CD14-positive monocyte (primary cell): ENCODE measurements around the gene TRABD2B. TPM values are rescaled to one million over a fixed set of nuclear protein-coding genes. Genes with fewer than 3 reads are reported as not detected.
A peak's percentile ranks its signal among the peaks of the same experiment; 100 is the strongest.

ENCODE experiments used
- DNase-seq, 3 donors: peaks; one replicate each; pipeline ENCODE4 v3.0.0-alpha.2; 2011 to 2022
- H2AFZ ChIP-seq: 2 replicates; pipeline ENCODE4 v1.6.0; 2012; ENCODE audit warnings: mild to moderate bottlenecking, low read depth, low read length, inconsistent platforms; ENCODE audit not compliant: insufficient read depth, poor library complexity, severe bottlenecking
- H3K27ac ChIP-seq, 2 donors: 1 replicate in 1 of 2; 2 replicates in 1 of 2; pipeline ENCODE4 v1.5.1; 2012 to 2013; ENCODE audit warnings: low read length in 2 of 2, control low read depth in 1 of 2, inconsistent platforms in 1 of 2, low read depth in 1 of 2, mild to moderate bottlenecking in 1 of 2
- H3K27me3 ChIP-seq, 2 donors: one replicate each; pipeline versions ENCODE4 v1.6.0 to v1.6.1; 2011 to 2013; ENCODE audit warnings: low read length in 2 of 2; ENCODE audit not compliant: control insufficient read depth in 2 of 2, insufficient read depth in 2 of 2
- H3K36me3 ChIP-seq, 2 donors: replicated peaks in 1 of 2; 1 replicate in 1 of 2; 2 replicates in 1 of 2; pipeline versions ENCODE4 v1.5.1 to v1.6.1; 2012 to 2013; ENCODE audit warnings: low read length in 2 of 2, control low read depth in 1 of 2, inconsistent platforms in 1 of 2, mild to moderate bottlenecking in 1 of 2; ENCODE audit not compliant: insufficient read depth in 2 of 2, control insufficient read depth in 1 of 2
- H3K4me1 ChIP-seq, 2 donors: 1 replicate in 1 of 2; 2 replicates in 1 of 2; pipeline versions ENCODE4 v1.5.1 to v1.6.1; 2012 to 2013; ENCODE audit warnings: low read length in 2 of 2, control low read depth in 1 of 2, inconsistent platforms in 1 of 2, mild to moderate bottlenecking in 1 of 2, moderate library complexity in 1 of 2; ENCODE audit not compliant: insufficient read depth in 2 of 2, control insufficient read depth in 1 of 2
- H3K4me2 ChIP-seq: replicated peaks from 2 replicates; pipeline ENCODE3; 2012; ENCODE audit warnings: low read length, moderate library complexity, mild to moderate bottlenecking; ENCODE audit not compliant: poor library complexity, severe bottlenecking; ENCODE audit errors: extremely low read depth
- H3K4me3 ChIP-seq, 3 experiments: fragments of 200-600 bp in 1 of 3; sonication (generic) in 1 of 3; replicated peaks in 1 of 3; 1 replicate in 2 of 3; 2 replicates in 1 of 3; pipeline ENCODE4 v1.5.1; 2011 to 2013; ENCODE audit warnings: low read length in 3 of 3, mild to moderate bottlenecking in 3 of 3, control low read depth in 2 of 3, low read depth in 2 of 3, inconsistent platforms in 1 of 3, moderate library complexity in 1 of 3
- H3K79me2 ChIP-seq: 2 replicates; pipeline ENCODE4 v1.6.0; 2012; ENCODE audit warnings: mild to moderate bottlenecking, control low read depth, inconsistent platforms, low read length, moderate library complexity; ENCODE audit not compliant: insufficient read depth
- H3K9ac ChIP-seq: 2 replicates; pipeline ENCODE4 v1.6.0; 2017; ENCODE audit warnings: low read length, mild to moderate bottlenecking; ENCODE audit not compliant: insufficient read depth, poor library complexity, severe bottlenecking
- H3K9me3 ChIP-seq, 2 donors: replicated peaks in 1 of 2; 1 replicate in 1 of 2; 2 replicates in 1 of 2; pipeline versions ENCODE4 v1.5.1 to v1.6.1; 2012 to 2013; ENCODE audit warnings: low read length in 2 of 2, control low read depth in 1 of 2; ENCODE audit not compliant: control insufficient read depth in 1 of 2, insufficient read depth in 1 of 2
- H4K20me1 ChIP-seq: 2 replicates; pipeline ENCODE4 v1.6.0; 2012; ENCODE audit warnings: mild to moderate bottlenecking, low read length, control low read depth, moderate library complexity; ENCODE audit not compliant: insufficient read depth
- H3K27ac Mint-ChIP-seq, 7 donors: one replicate each; pipeline ENCODE4 v1.8.0; 2020; ENCODE audit warnings: mild to moderate bottlenecking in 7 of 7, mixed read lengths in 7 of 7, moderate library complexity in 6 of 7, inconsistent platforms in 2 of 7
- H3K27me3 Mint-ChIP-seq, 3 donors: one replicate each; pipeline ENCODE4 v1.8.0; 2021 to 2022; ENCODE audit warnings: low read depth in 3 of 3, mild to moderate bottlenecking in 3 of 3, mixed read lengths in 3 of 3, moderate library complexity in 3 of 3, inconsistent platforms in 1 of 3
- H3K36me3 Mint-ChIP-seq, 2 donors: one replicate each; pipeline ENCODE4 v1.8.0; 2020; ENCODE audit warnings: mixed read lengths in 2 of 2, inconsistent platforms in 1 of 2, mild to moderate bottlenecking in 1 of 2
- H3K4me1 Mint-ChIP-seq: one replicate; pipeline ENCODE4 v1.8.0; 2020; ENCODE audit warnings: mild to moderate bottlenecking, mixed read lengths
- H3K4me3 Mint-ChIP-seq, 2 donors: one replicate each; pipeline ENCODE4 v1.8.0; 2020; ENCODE audit warnings: mild to moderate bottlenecking in 2 of 2, mixed read lengths in 2 of 2, moderate library complexity in 1 of 2
- H3K9me3 Mint-ChIP-seq, 7 donors: one replicate each; pipeline ENCODE4 v1.8.0; 2020 to 2022; ENCODE audit warnings: mixed read lengths in 7 of 7, mild to moderate bottlenecking in 6 of 7, moderate library complexity in 6 of 7, inconsistent platforms in 2 of 7
- WGBS: methylation state at CpG from one replicate; pipeline ENCODE4 v1.1.5; 2013; ENCODE audit warnings: missing lambda C conversion rate; ENCODE audit not compliant: insufficient coverage; 5-methylcytosine and 5-hydroxymethylcytosine counted together
- intact Hi-C, 2 donors: fragments of 100-400 bp; cut with micrococcal nuclease; formaldehyde crosslinking; loops; one replicate each; pipeline versions ENCODE4 v1.15.0 to v1.15.1; 2023
- polyA plus RNA-seq, 3 donors: library from polyadenylated mRNA; depleted of rRNA in 1 of 3; unstranded in 2 of 3; stranded (reverse) in 1 of 3; fragments of 300-500 nt in 2 of 3; fragments of >200 nt in 1 of 3; fragmentation: Illumina TruSeq in 2 of 3; gene quantifications; 1 replicate in 2 of 3; 2 replicates in 1 of 3; pipeline ENCODE4 v1.2.3, GENCODE V29; 2012 to 2021
- TF ChIP-seq, protein P1 (sequence below): fragments of 200-600 bp; IDR thresholded peaks from one replicate; pipeline ENCODE4 v1.8.0; 2022; ENCODE audit warnings: antibody characterized with exemption, mild to moderate bottlenecking

The TRABD2B gene
- polyA plus RNA-seq, 3 donors, result not detected

- Histone ChIP-seq H3K4me3 (no peak overlapping the region), H3K9ac (no peak overlapping the region), H3K4me2 (no peak overlapping the region), H2AFZ (no peak overlapping the region), H3K79me2 (no peaks in the 10 kb centered on the region), H3K36me3 (no peaks in the 10 kb centered on the region), H4K20me1 (no peaks in the 10 kb centered on the region), H3K27ac (no peak overlapping the region), H3K4me1 (no peaks in the 10 kb centered on the region), H3K9me3 (no peaks in the 10 kb centered on the region), H3K27me3 (no peaks in the 10 kb centered on the region)
- WGBS, result 97% methylated on average over 3 of the region's 8 CpGs
- Mint-ChIP-seq H3K27me3 (peaks cover 0 to 5% (median 3%) of the 10 kb centered on the region in 3 donors), H3K9me3 (peaks cover 0 to 2% (median 0%) of the 10 kb centered on the region in 7 donors), H3K36me3 (no peaks in the 10 kb centered on the region), H3K27ac (no peak overlapping the region), H3K4me3 (no peak overlapping the region), H3K4me1 (no peaks in the 10 kb centered on the region)
- peak; percentile 1 to 17 (median 5) for DNase-seq
- TF ChIP-seq, protein P1, sequence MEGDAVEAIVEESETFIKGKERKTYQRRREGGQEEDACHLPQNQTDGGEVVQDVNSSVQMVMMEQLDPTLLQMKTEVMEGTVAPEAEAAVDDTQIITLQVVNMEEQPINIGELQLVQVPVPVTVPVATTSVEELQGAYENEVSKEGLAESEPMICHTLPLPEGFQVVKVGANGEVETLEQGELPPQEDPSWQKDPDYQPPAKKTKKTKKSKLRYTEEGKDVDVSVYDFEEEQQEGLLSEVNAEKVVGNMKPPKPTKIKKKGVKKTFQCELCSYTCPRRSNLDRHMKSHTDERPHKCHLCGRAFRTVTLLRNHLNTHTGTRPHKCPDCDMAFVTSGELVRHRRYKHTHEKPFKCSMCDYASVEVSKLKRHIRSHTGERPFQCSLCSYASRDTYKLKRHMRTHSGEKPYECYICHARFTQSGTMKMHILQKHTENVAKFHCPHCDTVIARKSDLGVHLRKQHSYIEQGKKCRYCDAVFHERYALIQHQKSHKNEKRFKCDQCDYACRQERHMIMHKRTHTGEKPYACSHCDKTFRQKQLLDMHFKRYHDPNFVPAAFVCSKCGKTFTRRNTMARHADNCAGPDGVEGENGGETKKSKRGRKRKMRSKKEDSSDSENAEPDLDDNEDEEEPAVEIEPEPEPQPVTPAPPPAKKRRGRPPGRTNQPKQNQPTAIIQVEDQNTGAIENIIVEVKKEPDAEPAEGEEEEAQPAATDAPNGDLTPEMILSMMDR, result peak; percentile 76
- intact Hi-C loops, result no loop called here
Observed at GRCh38 chr1:47755101-47755990, 241.8 kb downstream of the TRABD2B start.

DNA sequence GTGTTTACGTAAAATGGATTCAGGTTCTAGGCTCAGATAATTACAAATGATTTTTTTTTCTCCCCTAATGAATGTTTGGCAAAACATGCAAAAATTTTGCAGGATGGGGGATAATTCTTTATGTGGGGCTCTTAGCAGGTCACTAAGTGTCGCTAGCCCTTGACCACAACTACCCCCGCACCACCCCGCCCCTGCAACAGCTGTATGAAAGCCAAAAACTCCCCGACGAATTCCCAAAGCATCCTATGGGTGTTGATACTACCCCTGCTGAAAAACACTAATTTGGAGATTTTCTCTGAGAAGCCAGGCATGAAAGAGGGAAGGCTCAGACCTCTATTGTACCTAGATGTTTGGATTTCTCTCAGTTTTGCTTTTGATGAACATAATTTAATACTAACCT, 243.0 kb downstream of the TRABD2B start:
- no peaks in the 10 kb centered on the region for H3K4me1 ChIP-seq
- WGBS, result no CpG with 5 or more reads among the region's 6 CpGs
- no peak overlapping the region for H3K27ac ChIP-seq
- H3K9me3 ChIP-seq, result no peaks in the 10 kb centered on the region
- no peaks in the 10 kb centered on the region for H3K27me3 ChIP-seq
- TF ChIP-seq, protein P1, result no peak
- no peak overlapping the region for H3K4me2 ChIP-seq
- H3K9me3 Mint-ChIP-seq, result peaks cover 0 to 2% (median 0%) of the 10 kb centered on the region in 7 donors
- H3K4me3 Mint-ChIP-seq, result no peak overlapping the region
- no peaks in the 10 kb centered on the region for H3K79me2 ChIP-seq
- no peak overlapping the region for H3K4me3 ChIP-seq
- intact Hi-C loops, result no loop called here
- no peaks in the 10 kb centered on the region for H3K36me3 ChIP-seq
- H3K27me3 Mint-ChIP-seq, result peaks cover 0 to 4% (median 3%) of the 10 kb centered on the region in 3 donors
- no peak overlapping the region for H2AFZ ChIP-seq
- no peak for DNase-seq
- no peaks in the 10 kb centered on the region for H3K4me1 Mint-ChIP-seq
- no peak overlapping the region for H3K27ac Mint-ChIP-seq
- H4K20me1 ChIP-seq, result no peaks in the 10 kb centered on the region
- no peaks in the 10 kb centered on the region for H3K36me3 Mint-ChIP-seq
- H3K9ac ChIP-seq, result no peak overlapping the region
